NCI-H2171 (cell line): ENCODE results near the gene IFI27L1.

ENCODE experiments used
- DNase-seq: peaks from one replicate; lab custom pipeline; 2025; lab: John Stamatoyannopoulos, UW

The IFI27L1 gene

DNA sequence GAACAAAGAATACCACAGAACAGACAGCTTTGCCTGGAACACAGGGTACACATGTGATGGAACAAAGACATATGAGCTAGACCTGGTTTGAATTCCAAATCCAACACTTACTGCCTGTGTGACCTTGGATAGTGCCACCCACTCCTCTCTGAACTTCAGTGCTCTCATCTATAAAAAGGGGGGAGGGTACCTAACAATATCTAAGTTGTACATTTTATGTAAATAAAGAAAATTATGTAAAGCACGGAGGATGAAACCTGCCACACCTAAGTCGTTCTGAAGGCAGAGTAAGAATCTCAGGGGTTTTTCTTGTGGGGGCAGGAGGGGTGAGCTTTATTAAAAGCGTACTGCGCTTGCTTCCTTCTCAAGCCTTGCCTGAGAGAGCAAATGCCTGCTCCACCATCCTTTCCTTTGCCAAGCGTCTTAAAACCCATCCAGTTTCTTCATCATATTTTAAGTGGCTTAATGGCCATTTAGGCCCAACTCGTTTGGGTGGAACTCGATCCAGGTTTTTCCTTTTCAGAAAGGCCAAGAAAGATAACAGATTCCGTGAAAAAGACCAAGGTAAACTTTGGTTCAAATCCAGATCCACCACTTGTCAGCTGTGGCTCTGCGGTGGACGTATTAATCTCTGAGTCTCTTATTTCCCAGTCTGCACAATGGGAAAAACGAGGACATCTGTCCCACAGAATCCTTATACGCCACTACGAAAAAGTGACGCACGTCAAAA is 1.1 kb upstream of the IFI27L1 start:
- no peak for DNase-seq

DNA sequence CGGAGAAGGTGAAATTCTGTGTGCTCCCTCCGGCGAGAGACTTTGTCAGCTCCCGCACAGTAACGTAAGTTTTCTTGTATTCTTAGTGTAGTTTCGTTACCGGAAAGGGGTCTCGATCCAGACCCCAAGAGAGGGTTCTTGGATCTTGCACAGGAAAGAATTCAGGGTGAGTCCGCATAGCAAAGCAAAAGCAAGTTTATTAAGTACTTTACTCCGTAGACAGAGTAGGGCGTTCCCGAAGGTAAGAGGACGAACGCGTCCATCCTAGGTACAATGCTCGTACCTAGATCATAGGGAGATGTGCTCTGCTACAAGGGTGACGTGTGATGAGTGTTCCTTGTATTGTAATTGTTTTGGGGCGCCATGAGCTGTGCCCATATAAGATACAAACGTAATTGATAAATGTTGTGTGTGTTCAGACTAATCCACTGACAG is 293 bp downstream of the IFI27L1 start:
- DNase-seq: no peak

DNA sequence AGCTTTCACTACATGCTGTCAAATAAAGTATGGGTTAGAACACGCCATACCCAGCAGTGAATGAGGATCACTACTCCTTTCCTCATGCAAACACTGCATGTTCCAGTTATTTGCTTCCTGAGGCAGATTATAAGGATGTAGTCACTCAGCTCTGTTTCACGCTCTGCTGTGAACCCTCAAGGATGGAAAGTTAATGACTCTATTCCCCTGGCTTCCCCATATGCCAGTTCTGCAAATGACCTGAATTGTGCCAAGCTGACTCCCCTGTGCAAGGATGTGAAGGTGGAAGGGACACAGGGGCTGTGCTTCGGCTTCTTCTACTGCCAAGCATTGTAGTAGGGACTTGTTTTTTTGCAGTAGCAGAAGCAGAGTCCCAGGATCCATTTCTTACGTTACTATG is 6.8 kb downstream of the IFI27L1 start:
- DNase-seq: no peak

DNA sequence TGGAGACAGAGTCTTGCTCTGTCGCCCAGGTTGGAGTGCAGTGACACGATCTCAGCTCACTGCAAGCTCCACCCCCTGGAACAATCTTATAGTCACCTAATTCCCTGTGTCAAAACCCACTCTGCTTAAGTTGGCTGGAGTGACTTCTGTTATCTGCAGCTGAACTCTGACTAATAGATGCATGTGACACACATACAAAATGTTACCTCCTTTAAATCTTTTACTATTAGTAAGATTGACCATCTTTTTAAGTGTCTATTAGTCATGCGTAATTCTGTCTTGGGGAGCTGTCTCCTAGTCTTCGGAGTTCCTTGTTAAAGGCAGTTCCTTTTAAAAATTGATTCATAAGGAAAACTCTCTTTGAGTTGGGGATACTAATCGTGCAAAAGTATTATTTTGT is 7.4 kb downstream of the IFI27L1 start:
- no peak for DNase-seq

DNA sequence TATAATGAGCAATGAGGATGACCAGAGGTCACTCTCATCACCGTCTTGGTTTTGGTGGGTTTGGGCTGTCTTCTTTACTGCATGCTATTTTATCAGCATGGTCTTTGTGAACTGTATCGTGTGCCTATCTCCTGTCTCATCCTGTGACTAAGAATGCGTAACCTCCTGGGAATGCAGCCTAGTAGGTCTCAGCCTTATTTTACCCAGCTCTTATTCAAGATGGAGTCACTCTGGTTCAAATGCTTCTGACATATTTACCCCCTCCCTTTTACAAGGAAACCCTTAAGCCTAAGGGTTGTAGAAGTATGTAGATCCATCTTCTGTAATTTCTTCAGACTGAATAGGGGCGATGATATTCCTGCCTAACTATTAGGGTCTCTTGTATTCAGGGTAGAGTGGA is 8.4 kb downstream of the IFI27L1 start:
- no peak for DNase-seq

DNA sequence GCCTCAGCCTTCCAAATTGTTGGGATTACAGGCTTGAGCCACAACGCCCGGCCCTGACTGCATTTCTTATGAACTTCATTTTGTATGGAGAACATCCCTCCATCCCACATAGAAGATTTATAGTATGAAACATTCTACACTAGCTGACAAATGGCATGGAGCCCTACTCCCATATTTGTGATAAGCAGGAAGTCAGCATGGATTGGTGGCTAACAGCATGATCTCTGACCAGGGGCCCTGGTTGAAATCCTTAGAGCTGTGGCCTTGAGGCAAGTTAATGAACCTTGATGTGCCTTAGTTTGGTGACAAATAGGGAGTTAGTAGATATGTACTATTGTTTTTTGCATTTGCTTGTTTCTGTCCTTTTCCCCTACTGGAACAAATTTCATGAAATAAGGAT is 12.3 kb downstream of the IFI27L1 start:
- no peak for DNase-seq

DNA sequence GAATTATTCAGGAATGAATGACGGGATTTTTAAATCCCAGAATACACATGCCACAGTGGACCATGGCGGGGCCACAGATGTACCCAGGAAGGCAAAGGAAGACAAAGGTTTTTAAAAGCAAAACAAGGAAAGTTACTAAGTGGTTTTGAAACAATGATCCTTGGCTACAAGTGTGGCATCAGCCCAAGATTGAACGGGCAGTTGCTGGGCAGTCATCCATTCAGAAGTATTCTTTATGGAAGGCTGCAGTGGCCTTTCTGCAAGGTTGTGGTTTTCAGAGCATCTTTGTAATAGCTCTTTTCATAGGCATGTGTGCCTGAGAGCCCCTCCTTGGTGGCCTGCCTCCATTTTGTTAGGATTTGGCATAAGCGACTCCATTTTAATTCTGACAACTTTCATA is 16.0 kb downstream of the IFI27L1 start:
- no peak for DNase-seq

DNA sequence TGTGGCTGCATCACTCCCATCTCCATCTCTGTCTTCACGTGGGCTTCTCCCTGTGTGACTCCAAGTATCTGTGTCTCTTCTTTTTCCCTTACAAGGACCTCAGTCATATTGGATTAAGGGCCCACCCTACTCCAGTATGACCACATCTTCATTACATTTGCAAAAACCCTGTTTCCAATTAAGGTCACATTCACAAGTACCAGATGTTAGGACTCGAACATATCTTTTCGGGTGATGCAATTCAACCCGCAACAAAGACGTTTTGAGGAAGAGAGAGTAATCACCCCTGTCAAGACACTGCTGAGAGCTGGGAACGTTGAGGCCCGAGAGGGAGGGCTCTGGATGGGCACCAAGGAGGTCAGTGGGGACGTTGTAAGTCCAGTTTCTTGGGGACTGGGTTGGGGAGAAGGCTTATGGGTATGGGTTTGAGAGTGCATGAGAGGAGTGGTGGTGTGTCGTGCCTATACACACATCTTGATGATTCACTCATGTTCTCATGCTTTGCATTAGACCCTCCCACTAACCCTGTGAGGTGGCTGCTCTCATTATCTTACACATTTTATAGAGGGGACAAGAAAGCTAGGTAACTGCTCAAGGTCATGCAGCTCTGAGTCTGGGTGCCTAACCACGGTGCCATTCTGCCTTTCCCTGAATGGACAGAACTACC is 17.3 kb downstream of the IFI27L1 start:
- no peak for DNase-seq

DNA sequence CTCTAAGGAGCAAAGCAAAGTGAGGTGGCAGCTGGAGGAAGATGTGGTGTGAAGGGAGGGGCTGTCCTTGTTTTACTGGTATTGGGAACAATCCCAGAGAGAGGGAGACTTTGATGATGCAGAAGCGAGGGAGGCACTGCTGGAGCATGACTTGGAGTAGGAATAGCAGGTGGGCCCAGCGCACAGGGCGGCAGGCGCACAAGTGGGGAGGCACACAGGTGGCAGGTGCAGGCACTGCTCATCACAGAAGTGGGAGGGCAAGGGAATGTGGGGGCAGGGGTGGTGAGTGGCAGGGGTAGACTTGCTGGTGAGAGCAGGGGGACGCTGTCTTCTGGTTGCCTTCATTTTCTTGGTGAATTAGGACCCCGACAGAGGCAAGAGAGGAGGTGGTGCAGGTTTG is 17.9 kb downstream of the IFI27L1 start:
- DNase-seq: no peak

DNA sequence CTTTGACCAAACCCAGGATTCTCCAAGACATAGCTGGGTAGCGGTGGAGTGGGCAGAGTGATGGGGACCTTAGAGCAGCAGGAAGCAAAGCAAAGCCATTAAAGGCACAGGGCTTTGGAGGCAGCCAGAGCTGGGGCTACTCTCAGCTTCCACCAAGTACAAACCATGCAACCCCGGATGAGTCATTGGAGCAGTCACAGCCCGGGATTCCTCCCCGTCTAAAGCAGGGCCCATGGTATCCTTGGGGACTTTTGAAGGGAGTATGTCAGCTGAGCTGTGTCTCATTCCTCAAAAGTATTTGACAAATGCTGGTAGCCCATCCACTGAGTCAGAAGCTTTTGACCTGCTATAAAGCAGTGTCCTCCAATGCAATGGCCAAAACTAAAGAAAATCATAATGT is 19.7 kb downstream of the IFI27L1 start:
- DNase-seq: no peak

DNA sequence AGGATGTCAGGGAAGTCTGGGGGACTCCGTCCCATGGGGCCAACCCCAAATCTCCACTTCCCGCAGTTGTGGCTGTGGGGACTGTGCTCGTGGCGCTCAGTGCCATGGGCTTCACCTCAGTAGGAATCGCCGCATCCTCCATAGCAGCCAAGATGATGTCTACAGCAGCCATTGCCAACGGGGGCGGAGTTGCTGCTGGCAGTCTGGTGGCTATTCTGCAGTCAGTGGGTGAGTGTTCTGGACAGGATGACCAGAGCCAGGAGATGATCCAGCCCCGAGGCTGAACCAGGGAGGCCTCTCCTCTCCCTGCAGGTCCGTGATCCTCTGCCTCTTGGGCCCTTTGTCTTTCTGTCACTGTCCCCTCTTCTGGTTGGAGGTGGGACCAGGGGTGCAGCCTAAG is 20.6 kb downstream of the IFI27L1 start:
- DNase-seq: no peak

DNA sequence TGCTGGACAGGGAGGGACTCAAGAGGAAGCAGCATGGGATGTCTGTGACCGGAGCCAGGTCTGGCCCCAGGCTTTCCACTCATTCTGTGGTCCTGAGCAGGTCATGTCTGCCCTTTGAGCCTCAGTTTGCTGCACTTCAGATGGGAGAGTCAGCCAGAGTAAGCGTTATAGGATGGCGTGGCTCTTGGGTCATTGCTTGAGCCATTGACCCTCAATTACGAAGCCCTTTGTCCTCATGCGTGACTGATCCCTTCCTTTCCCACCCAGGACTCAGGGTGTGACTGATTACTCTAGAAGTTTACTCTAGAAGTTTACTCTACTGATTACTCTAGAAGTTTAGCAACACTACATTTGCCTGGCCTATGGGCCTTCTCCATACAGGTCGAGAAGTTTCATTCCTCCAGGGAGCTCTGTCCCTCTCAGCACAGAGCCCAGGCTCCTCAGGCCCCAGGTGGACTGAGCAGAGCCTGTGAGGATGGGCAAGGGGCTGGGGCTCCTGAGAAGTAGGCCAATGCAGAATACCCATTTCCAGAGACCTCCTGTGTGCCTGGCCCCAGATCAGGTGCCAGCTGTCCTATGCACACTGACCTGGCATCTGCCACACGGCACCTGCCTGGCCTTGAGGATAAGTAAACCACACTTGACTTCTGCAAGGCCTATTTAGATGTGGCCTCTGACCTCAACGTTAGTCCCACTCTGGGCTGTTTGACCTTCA is 21.8 kb downstream of the IFI27L1 start:
- DNase-seq: no peak

DNA sequence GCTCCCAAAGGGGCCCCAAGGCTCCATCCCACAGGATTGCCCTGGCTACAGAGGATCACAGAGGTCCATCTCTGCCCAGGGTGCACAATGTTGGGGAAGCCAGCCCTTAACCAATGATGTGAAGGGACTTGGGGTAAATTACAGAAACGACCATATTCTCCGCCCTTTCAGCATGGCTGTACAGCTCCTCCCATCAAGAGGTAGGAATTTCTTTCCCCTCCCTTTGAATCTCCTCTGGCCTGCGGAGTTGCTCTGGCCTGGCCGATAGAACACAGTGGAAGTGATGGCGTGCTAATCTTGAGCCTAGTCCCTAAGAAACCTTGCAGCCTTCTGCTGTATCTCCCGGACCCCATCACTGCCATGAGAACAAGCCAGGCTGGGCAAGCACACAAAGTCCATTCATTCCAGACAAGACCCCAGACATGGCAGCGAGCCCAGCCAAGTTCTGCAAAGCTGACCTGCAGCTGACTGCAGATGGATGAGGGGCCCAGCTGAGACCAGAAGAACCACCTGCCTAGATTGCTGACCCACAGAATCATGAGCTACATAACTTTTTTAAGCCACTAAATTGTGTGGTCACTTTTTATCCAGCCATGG is 22.5 kb downstream of the IFI27L1 start:
- no peak for DNase-seq

DNA sequence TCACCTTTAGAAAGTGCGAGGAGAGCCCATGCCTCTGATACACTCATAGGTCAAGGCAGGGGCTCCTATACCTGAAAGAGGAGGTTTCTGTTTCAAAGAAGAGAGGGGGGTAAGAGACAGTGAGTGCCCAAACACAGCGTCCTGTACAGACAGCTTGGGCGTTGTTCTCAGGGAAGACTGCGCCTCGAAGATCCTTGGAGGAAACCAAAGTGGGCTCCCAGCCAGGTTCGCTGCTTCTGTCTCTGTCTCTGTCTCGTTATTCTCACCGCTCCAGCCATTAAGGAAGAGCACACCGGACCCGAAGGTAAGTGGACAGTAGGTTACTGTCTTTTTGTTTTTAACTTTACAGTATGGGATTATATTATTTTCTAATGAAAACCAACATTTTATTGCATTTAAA is 23.6 kb downstream of the IFI27L1 start:
- DNase-seq: no peak

DNA sequence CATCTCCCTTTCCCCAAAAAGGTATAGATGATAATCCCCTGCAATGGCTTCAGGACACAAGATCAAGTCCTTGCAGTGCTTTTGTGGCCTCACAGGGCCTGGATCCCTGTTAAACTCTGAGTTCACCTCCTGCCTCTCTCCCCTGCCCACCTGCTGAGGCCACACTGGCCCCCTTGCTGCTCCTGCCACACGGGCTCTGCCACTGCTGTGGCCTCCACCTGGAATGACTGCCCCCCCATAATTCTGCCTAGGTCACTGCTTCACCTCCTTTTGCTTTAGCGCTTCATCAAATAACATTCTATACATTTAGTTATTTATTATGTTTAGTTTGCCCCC is 28.8 kb downstream of the IFI27L1 start:
- DNase-seq: no peak

DNA sequence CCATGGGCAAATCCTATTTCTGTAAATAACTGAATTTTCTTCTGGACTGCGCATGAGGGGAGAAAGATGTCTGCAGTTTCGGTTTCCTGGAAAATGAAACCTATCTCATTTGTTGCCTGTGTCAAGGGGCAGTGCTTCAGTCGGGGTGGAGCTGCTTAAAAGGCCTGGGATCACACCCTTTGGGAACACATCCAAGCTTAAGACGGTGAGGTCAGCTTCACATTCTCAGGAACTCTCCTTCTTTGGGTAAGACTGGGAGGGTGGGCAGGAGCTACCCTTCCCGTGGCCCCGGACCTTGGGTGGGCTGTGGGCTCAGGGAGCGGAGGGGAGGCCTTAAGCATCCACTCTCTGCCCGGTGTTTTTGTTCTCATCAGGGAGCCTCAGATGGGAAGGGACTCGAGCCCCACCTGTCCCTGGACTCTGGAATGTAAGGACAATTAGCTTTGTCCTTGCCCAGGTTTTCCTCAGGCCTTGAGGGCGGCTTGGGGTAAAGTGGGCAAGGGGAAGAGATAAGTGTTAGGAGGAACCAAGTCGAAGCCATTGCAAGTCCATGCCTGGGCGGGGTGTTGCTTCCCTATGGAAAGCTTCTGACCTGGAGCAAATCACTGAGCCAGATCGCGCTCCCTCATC is 29.6 kb downstream of the IFI27L1 start, which contains the start of gene IFI27:
Gene IFI27 (plus strand): TSS at position 185 of the 630 bp plus-strand sequence.
- DNase-seq: no peak

DNA sequence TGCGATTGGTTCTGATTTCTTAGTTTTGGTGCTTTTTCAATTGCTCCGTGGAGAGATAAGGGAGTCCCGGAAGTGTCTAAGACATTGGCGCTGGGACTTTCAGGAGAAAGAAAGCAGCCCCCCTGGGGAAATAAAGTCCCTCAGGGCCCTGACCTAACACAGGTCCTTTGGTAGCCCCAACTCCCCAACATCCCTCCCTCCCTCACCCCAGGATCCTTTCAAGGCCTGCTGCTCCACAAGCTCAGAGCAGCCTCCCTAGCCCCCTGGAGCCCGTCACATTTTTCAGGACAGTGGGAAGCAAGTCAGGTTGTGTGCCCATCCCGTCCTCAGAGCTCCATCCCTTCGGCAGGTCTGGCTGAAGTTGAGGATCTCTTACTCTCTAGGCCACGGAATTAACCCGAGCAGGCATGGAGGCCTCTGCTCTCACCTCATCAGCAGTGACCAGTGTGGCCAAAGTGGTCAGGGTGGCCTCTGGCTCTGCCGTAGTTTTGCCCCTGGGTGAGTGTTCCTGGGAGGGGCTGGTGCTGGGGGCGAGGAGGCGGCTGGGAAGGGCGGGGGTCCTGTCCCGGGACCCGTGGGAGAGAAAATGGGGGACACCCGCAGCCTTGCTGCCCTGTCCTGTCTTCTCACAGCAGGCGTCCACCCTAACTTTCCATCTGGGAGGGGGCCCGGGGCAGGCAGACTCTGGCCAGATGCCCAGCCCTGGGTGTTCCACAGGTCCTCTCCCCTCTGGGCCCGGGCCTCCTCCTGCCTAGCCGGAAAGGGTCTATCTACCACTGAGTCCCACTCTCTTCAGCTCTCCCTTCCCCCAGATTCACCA is 30.4 kb downstream of the IFI27L1 start:
- no peak for DNase-seq

DNA sequence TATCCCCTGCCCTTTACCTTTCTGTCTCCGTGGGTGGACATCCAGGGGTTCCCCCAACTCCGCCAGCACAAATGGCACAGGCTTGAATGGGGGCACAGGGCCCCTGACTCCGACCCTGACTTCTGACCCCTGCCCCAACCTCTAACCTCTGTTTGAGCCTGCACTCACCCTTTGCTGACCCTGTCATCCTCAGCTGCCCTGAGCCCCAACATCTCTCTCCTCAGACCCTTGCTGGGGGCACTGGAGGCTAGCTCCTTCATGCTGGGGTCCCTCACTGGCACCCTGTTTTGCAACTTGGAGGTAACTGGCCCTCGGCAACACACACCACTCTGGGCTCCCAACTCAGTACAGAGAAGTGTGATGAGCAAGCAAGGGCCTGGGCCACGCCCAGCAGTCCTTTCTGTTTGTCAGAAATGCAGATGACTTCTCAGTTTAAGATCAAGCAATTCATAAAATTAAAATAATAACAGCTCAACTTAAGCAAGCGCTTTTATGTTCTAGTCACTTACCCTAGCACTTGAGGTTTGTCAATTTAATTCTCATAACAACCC is 31.5 kb downstream of the IFI27L1 start:
- no peak for DNase-seq

DNA sequence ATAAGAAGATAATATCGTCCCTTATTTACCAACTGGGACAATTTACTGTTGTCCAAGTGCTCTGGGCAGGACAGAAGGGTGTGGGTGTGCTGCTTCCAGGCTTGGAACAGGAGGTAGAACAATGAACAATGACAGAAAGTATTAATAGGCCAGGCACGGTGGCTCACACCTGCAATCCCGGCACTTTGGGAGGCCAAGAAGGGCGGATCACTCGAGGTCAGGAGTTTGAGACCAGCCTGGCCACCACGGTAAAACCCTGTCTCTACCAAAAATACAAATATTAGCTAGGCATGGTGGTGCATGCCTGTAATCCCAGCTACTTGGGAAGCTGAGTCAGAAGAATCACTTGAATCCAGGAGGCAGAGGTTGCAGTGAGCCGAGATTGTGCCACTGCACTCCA is 32.0 kb downstream of the IFI27L1 start:
- DNase-seq: no peak

DNA sequence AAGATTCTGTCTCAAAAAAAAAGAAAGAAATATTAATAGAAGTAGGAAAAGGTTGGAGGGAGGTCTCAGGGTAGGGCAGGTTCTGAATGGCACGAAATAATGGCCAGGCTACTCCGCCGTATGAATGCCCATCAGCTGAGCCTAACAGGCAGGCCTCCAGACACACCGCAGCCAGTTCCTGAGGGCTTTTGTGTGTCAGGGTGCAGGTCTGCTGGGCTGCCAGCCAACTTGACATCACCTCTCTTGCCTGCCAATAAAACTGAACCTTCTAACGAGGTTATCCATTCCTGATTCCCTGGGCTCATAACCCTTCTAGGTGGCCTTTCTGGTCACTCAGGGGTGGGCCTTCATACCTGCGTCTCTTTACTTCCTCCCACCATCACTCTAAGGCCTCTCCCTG is 32.4 kb downstream of the IFI27L1 start:
- no peak for DNase-seq

DNA sequence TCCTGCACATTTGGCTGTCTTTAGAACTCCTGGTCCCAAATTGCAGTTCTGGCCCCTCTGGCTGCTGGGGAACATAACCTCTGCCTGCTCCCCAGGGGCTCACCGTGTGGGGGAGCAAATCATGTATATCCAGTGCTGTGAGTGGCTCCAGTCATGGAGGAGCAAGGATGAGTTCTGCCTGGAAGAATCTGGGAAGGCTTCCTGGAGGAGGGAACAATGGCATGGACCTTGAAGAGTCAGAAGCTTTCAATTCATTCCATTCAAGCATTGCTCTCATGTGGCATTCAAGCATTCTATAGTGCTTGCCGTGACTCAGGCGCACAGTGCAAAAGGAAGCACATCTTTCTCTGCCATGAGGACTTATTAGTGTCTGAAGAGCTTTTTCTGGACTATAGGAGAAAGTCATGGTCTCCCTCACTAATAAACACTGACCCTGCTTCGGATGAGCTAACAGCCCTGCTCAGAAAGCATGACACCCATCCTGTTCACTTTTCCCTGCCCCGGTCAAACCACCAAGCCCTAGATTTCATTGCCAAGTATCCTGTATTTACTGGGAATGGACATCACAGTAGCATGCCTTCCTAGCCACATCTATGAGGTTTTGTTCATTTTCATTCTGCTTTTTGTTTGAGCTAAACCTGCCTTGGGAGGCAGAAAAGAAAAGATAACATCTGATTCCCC is 32.9 kb downstream of the IFI27L1 start:
- DNase-seq: no peak
